Common myeloid progenitor, CD34-positive (primary cell): ENCODE measurements around the gene GPATCH8.
A peak's percentile ranks its signal among the peaks of the same experiment; 100 is the strongest.
"Not testable (repeated sequence)": the region's sequence is repeated elsewhere in the genome, so short reads cannot be mapped to it uniquely, and the experiment has no call there.

Experiments used
- CTCF ChIA-PET: fragments of 350-600 bp; sonication (Branson Sonifier 250); formaldehyde crosslinking; loops from one replicate; lab custom pipeline; 2021; ENCODE audit warnings: antibody characterized with exemption; lab: Charles Lee
- POLR2A ChIA-PET: fragments of 350-600 bp; sonication (Branson Sonifier 250); formaldehyde crosslinking; loops from one replicate; lab custom pipeline; 2021; ENCODE audit warnings: antibody characterized with exemption; lab: Charles Lee
- DNase-seq, 3 donors: peaks; one replicate each; pipeline versions ENCODE4 v3.0.0 to v3.0.0-alpha.2; 2013
- H3K27ac ChIP-seq, 2 experiments: 1 replicate in 1 of 2; 2 replicates in 1 of 2; pipeline ENCODE4 v1.7.0; 2013; ENCODE audit warnings: inconsistent platforms in 2 of 2, low read length in 2 of 2, mild to moderate bottlenecking in 2 of 2, low read depth in 1 of 2, moderate library complexity in 1 of 2; ENCODE audit not compliant: severe bottlenecking in 2 of 2, insufficient read depth in 1 of 2, poor library complexity in 1 of 2
- H3K27me3 ChIP-seq, 5 experiments: replicated peaks in 2 of 5; 1 replicate in 3 of 5; 2 replicates in 2 of 5; pipeline versions ENCODE4 v1.6.1 to v1.7.0; 2013; ENCODE audit warnings: low read length in 4 of 5, mild to moderate bottlenecking in 2 of 5, moderate library complexity in 2 of 5, inconsistent platforms in 1 of 5; ENCODE audit not compliant: insufficient read depth in 5 of 5, control insufficient read depth in 4 of 5
- H3K36me3 ChIP-seq, 4 experiments: 1 replicate in 2 of 4; 2 replicates in 2 of 4; pipeline versions ENCODE4 v1.6.1 to v1.7.0; 2013; ENCODE audit warnings: low read length in 3 of 4, control low read depth in 1 of 4, mild to moderate bottlenecking in 1 of 4; ENCODE audit not compliant: control insufficient read depth in 4 of 4, insufficient read depth in 4 of 4
- H3K4me1 ChIP-seq, 4 experiments: 1 replicate in 3 of 4; 2 replicates in 1 of 4; pipeline versions ENCODE4 v1.6.1 to v1.7.1; 2013; ENCODE audit warnings: low read length in 3 of 4, mild to moderate bottlenecking in 3 of 4, control low read depth in 1 of 4, inconsistent platforms in 1 of 4, moderate library complexity in 1 of 4; ENCODE audit not compliant: control insufficient read depth in 4 of 4, insufficient read depth in 4 of 4; ENCODE audit errors: control extremely low read depth in 1 of 4
- H3K4me3 ChIP-seq, 7 experiments: 1 replicate in 4 of 7; 2 replicates in 3 of 7; pipeline versions ENCODE4 v1.5.1 to v1.7.0; 2013; ENCODE audit warnings: mild to moderate bottlenecking in 7 of 7, low read length in 6 of 7, moderate library complexity in 6 of 7, inconsistent platforms in 2 of 7, low read depth in 2 of 7, control low read depth in 1 of 7; ENCODE audit not compliant: insufficient read depth in 4 of 7, control insufficient read depth in 1 of 7; ENCODE audit errors: extremely low read depth in 1 of 7
- H3K9me3 ChIP-seq, 5 experiments: 1 replicate in 4 of 5; 2 replicates in 1 of 5; pipeline versions ENCODE4 v1.6.1 to v1.7.1; 2013; ENCODE audit warnings: low read length in 4 of 5, mild to moderate bottlenecking in 2 of 5, inconsistent platforms in 1 of 5, low read depth in 1 of 5, moderate library complexity in 1 of 5; ENCODE audit not compliant: control insufficient read depth in 4 of 5, insufficient read depth in 2 of 5; ENCODE audit errors: control extremely low read depth in 1 of 5
- WGBS: methylation state at CpG from one replicate; pipeline ENCODE4 v1.1.5; 2013; ENCODE audit not compliant: insufficient coverage; 5-methylcytosine and 5-hydroxymethylcytosine counted together

GPATCH8 gene

GRCh38 chr17:44400226-44400847 is 102.9 kb downstream of the GPATCH8 start:
- 100% methylated on average over 1 of the region's 3 CpGs for WGBS
- Histone ChIP-seq H3K27me3 (no peaks in the 10 kb centered on the region), H3K27ac (no peak overlapping the region), H3K9me3 (no peaks in the 10 kb centered on the region), H3K36me3 (peaks cover 20 to 60% (median 38%) of the 10 kb centered on the region in 4 experiments), H3K4me1 (no peaks in the 10 kb centered on the region), H3K4me3 (no peak overlapping the region)
- ChIA-PET CTCF (interaction anchor here (0.7 to 6.7 kb wide), 13 partner anchors 13 to 191 kb away, joined by 3 to 76 read pairs (median 4); partner anchors contain the start of genes FAM171A2 and ITGA2B), POLR2A (interaction anchor here (1.6 kb wide), 1 partner anchor 10 kb away, joined by 3 read pairs; no protein-coding TSS in a partner anchor)
- peak; percentile 37 to 49 (median 47) for DNase-seq

DNA sequence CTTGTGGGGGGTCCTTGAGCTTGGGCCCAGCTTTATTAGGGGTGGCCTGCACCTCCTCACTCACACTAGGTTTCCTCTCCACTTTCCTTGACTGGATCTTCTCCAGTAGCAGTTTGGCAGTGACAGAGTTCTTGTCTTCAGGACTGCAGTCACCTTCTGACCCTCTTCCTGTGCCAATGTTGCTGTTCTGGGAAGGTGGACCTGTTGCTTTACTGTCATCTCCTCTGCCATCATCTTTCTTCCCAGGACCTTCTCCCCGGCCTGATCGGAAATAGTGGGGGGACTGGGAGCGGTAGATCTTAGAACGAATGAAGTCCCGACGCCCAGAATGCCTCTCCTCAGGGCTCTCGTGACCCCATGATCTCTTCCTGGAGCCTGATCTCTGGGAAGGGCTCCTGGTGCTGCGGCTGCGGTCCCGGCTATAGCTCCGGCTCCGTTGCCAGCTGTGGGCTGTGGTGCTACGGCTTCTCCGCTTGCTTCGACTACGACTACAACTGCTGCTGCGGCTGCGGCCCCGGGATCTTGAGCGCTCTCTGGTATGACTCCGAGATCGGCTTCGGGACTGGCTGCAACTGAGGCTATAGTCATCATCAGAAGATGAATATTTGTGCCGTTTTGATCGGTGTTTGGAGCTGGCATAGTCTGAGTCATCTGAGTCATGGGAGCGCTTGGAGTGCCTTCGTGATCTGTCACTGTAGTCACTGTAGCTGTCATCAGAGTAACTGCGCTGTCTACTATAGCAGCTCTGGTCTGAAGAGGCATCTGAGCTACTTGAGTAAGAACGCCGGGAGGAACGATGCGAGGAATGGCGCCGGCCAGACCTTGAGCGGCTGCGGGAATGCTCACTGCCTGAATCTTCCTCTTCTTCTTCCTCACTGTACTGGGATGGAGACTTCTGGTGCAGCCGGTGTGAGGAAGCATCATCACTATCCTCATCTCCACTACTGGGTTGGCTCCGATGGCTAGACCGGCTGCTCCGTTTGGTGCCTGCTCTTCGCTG is 104.2 kb downstream of the GPATCH8 start:
- no peak for DNase-seq
- H3K9me3 ChIP-seq: no peaks in the 10 kb centered on the region
- no peak overlapping the region for H3K4me3 ChIP-seq
- H3K4me1 ChIP-seq: peaks cover 0 to 8% (median 0%) of the 10 kb centered on the region in 4 experiments
- WGBS: 98% methylated on average over 37 of the region's 41 CpGs
- H3K27me3 ChIP-seq: no peaks in the 10 kb centered on the region
- ChIA-PET CTCF (interaction anchor here (0.7 to 6.7 kb wide), 10 partner anchors 11 to 190 kb away, joined by 3 to 76 read pairs (median 5); partner anchors contain the start of genes FAM171A2 and ITGA2B), POLR2A (interaction anchor here (1.4 kb wide), 1 partner anchor 14 kb away, joined by 3 read pairs; no protein-coding TSS in a partner anchor)
- H3K36me3 ChIP-seq: peaks cover 14 to 54% (median 38%) of the 10 kb centered on the region in 4 experiments
- H3K27ac ChIP-seq: no peak overlapping the region

DNA sequence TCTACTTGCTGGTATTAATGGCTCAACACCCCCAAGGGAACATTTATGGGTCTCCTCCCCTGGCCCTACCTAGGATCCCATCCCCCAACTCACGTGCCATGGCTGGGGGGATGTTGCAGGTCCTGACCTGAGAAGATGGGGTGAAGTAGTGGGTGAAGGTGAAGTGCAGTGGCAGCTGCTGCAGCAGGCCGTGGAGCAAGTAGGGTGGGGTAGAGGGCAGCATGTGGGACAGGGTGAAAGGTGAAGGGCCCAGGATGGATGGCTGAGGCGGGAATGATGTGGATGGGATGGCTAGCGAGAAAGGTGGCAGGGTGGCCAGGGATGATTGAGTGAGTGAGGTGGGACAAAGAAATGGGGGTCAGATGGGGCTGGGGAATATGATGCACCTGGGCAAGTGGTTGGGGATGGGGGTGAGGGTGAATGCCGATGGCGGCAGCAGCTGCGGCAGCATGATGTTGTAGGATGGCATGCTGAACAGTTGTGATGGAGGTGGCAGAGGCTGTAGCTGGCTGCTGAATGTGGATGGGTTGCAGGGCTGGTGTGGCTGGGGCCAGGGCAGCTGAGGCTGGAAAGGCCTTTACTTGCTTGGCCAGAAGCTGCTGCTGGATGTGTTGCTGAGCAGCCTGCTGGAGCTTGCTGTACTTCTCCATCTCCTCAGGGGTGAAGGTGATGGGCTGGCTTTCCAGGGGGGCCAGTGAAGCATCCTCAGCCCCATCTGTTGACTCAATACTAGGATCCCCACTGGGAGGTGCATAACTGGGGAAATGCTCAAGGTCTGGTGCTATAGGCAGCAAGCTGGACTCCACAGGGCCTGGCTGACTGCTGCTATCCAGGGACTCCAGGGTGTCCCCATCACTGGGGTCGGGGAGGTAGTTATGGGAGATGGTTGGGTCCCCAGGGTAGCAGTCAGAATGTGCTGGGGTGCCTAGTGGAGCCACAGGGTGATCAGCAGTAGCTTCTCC is 105.4 kb downstream of the GPATCH8 start:
- H3K4me3 ChIP-seq: no peak overlapping the region
- H3K27ac ChIP-seq: no peak overlapping the region
- H3K27me3 ChIP-seq: no peaks in the 10 kb centered on the region
- POLR2A ChIA-PET: interaction anchor here (1.4 kb wide), 1 partner anchor 13 kb away, joined by 3 read pairs; no protein-coding TSS in a partner anchor
- H3K9me3 ChIP-seq: no peaks in the 10 kb centered on the region
- no peak for DNase-seq
- CTCF ChIA-PET: interaction anchor here (0.6 to 6.7 kb wide), 8 partner anchors 10 to 1088 kb away, joined by 3 to 76 read pairs (median 4); partner anchors contain the start of gene ITGA2B
- 98% methylated on average over 5 of the region's 8 CpGs for WGBS
- H3K4me1 ChIP-seq: peaks cover 0 to 18% (median 7%) of the 10 kb centered on the region in 4 experiments
- peaks cover 11 to 49% (median 36%) of the 10 kb centered on the region in 4 experiments for H3K36me3 ChIP-seq

DNA sequence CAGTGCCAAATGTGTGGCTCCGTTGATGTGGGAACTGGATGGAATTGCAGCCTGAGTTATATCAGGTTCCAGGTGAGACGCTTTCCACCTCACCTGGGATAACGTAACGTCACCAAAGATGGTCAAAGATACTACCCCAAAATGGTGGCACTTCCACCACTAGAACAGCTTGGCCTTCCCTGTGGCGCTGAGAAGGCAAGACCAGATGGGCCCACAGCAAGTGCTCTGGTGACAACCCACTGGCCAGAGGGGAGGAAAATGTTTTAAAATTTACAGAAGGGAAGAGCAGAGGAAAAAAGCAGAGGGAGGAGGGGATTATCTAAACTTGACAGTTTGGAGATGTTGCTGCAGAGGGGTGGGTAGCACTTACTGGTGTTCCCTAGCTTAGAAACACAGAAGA is 106.3 kb downstream of the GPATCH8 start:
- POLR2A ChIA-PET: no interaction called here
- WGBS: 96% methylated on average over 3 of the region's 5 CpGs
- no peak overlapping the region for H3K27ac ChIP-seq
- H3K4me1 ChIP-seq: peaks cover 0 to 21% (median 7%) of the 10 kb centered on the region in 4 experiments
- H3K9me3 ChIP-seq: no peaks in the 10 kb centered on the region
- H3K27me3 ChIP-seq: no peaks in the 10 kb centered on the region
- DNase-seq: no peak
- H3K4me3 ChIP-seq: no peak overlapping the region
- CTCF ChIA-PET: interaction anchor here (0.6 to 6.7 kb wide), 5 partner anchors 9 to 1867 kb away, joined by 3 to 76 read pairs (median 4); partner anchors contain the start of gene ITGA2B
- H3K36me3 ChIP-seq: peaks cover 11 to 47% (median 34%) of the 10 kb centered on the region in 4 experiments

- no peaks in the 10 kb centered on the region for H3K9me3 ChIP-seq
- no peak overlapping the region for H3K27ac ChIP-seq
- 92% methylated on average over 2 of the region's 2 CpGs for WGBS
- CTCF ChIA-PET: no interaction called here
- peaks cover 4 to 40% (median 24%) of the 10 kb centered on the region in 4 experiments for H3K4me1 ChIP-seq
- DNase-seq: no peak
- no peak overlapping the region for H3K4me3 ChIP-seq
- no peaks in the 10 kb centered on the region for H3K27me3 ChIP-seq
- H3K36me3 ChIP-seq: peaks cover 4 to 29% (median 24%) of the 10 kb centered on the region in 4 experiments
- POLR2A ChIA-PET: no interaction called here
These were observed 108.4 kb downstream of the GPATCH8 start for GRCh38 chr17:44394833-44395232.

DNA sequence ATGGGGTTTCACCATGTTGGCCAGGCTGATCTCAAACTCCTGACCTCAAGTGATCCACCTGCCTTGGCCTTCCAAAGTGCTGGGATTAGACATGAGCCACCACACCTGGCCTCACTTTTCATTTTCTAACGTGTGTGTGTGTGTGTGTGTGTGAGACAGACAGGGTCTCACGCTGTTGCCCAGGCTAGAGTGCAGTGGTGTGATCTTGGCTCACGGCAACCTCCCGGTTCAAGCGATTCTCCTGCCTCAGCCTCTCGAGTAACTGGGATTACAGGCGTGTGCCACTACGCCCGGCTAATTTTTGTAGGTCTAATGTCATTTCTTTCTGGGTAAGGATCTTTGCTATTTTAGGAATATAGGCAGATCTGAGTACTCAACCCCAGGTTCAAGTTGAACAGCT is 109.1 kb downstream of the GPATCH8 start:
- DNase-seq: not testable (repeated sequence)

More for the DNA sequence above, 109.1 kb downstream of the GPATCH8 start:
- H3K9me3 ChIP-seq, H3K27me3 ChIP-seq, H3K27ac ChIP-seq, POLR2A ChIA-PET, H3K4me3 ChIP-seq: not testable (repeated sequence)
- H3K36me3 ChIP-seq: peaks cover 4 to 22% (median 17%) of the 10 kb centered on the region in 4 experiments
- peaks cover 4 to 47% (median 31%) of the 10 kb centered on the region in 4 experiments for H3K4me1 ChIP-seq
- WGBS: 100% methylated on average over 3 of the region's 9 CpGs
- CTCF ChIA-PET: interaction anchor here (1.9 kb wide), 1 partner anchor 9 kb away, joined by 5 read pairs; no protein-coding TSS in a partner anchor
